HepG2 (cell line): ENCODE measurements around the gene SLC16A3. TPM values are rescaled to one million over a fixed set of nuclear protein-coding genes. Genes with fewer than 3 reads are reported as not detected.

ENCODE experiments used
- CBX5 ChIP-seq: sonication (generic); formaldehyde crosslinking; IDR thresholded peaks from 2 replicates; pipeline ENCODE4 v1.4.0; 2020; ENCODE audit warnings: missing genetic modification reagents, borderline replicate concordance
- ELF4 ChIP-seq: sonication (generic); formaldehyde crosslinking; IDR thresholded peaks from 2 replicates; pipeline ENCODE4 v1.5.0; 2020; ENCODE audit warnings: missing genetic modification reagents, mild to moderate bottlenecking, moderate library complexity, borderline replicate concordance
- FOXJ3 ChIP-seq: sonication (generic); formaldehyde crosslinking; IDR thresholded peaks from 2 replicates; pipeline ENCODE4 v1.4.0; 2020; ENCODE audit warnings: missing genetic modification reagents, mild to moderate bottlenecking, borderline replicate concordance
- FOXP1 ChIP-seq, 2 experiments: fragments of 450-650 bp in 1 of 2; IDR thresholded peaks; 2 replicates each; pipeline ENCODE4 v1.6.1; 2017 to 2018; ENCODE audit warnings: antibody characterized with exemption in 1 of 2
- GTF3A ChIP-seq: sonication (generic); formaldehyde crosslinking; conservative IDR thresholded peaks from 2 replicates; pipeline ENCODE4 v1.4.0; 2020; ENCODE audit warnings: mild to moderate bottlenecking, missing genetic modification reagents
- HHEX ChIP-seq: IDR thresholded peaks from 2 replicates; pipeline ENCODE4 v1.6.1; 2016; ENCODE audit warnings: control low read depth
- KDM4B ChIP-seq: sonication (generic); formaldehyde crosslinking; IDR thresholded peaks from 2 replicates; pipeline ENCODE4 v1.4.0; 2020; ENCODE audit warnings: missing genetic modification reagents
- MTF1 ChIP-seq: sonication (generic); formaldehyde crosslinking; IDR thresholded peaks from 2 replicates; pipeline ENCODE4 v1.5.0; 2020; ENCODE audit warnings: missing genetic modification reagents
- NFE2L1 ChIP-seq: sonication (generic); formaldehyde crosslinking; IDR thresholded peaks from 2 replicates; pipeline ENCODE4 v1.4.0; 2020; ENCODE audit warnings: missing genetic modification reagents, mild to moderate bottlenecking, borderline replicate concordance
- PHF8 ChIP-seq: sonication (generic); formaldehyde crosslinking; IDR thresholded peaks from 2 replicates; pipeline ENCODE4 v1.5.0; 2020; ENCODE audit warnings: missing genetic modification reagents
- SCMH1 ChIP-seq: sonication (generic); formaldehyde crosslinking; IDR thresholded peaks from 2 replicates; pipeline ENCODE4 v1.9.0; 2021; ENCODE audit warnings: missing genetic modification reagents, mild to moderate bottlenecking, borderline replicate concordance
- ZKSCAN8 ChIP-seq: IDR thresholded peaks from 2 replicates; pipeline ENCODE4 v1.6.1; 2016; ENCODE audit warnings: borderline replicate concordance, missing genetic modification reagents, missing compliant biosample characterization
- ZNF329 ChIP-seq: sonication (generic); formaldehyde crosslinking; IDR thresholded peaks from 2 replicates; pipeline ENCODE4 v1.9.0; 2021; ENCODE audit warnings: low read depth, mild to moderate bottlenecking, missing genetic modification reagents
- ZNF337 ChIP-seq: sonication (generic); formaldehyde crosslinking; IDR thresholded peaks from 2 replicates; pipeline ENCODE4 v1.5.1; 2020; ENCODE audit warnings: missing genetic modification reagents, low read depth, mild to moderate bottlenecking, borderline replicate concordance
- ZNF552 ChIP-seq: sonication (generic); formaldehyde crosslinking; IDR thresholded peaks from 2 replicates; pipeline ENCODE4 v1.9.0; 2022; ENCODE audit warnings: missing genetic modification reagents, mild to moderate bottlenecking, borderline replicate concordance
- polyA plus RNA-seq, 8 experiments: library from polyadenylated mRNA; depleted of rRNA in 3 of 8; stranded (reverse) in 7 of 8; unstranded in 1 of 8; fragments of >200 nt; fragmentation: Illumina TruSeq in 4 of 8; extraction: Trizol in 4 of 8; gene quantifications; 2 replicates each; pipeline versions ENCODE4 v1.2.1 to v1.2.3, GENCODE V29; 2011 to 2016; ENCODE audit warnings: low read depth in 4 of 8, missing spikeins in 1 of 8, mixed read lengths in 1 of 8; ENCODE audit not compliant: insufficient read depth in 1 of 8
- total RNA-seq, 5 experiments: library from RNA; depleted of rRNA; stranded (reverse); fragments of >200 nt; fragmentation: Illumina TruSeq; extraction: Trizol; gene quantifications; 2 replicates each; pipeline ENCODE4 v1.2.3, GENCODE V29; 2016; ENCODE audit warnings: low read depth in 1 of 5
- TF ChIP-seq, protein P1 (sequence below): sonication (generic); formaldehyde crosslinking; IDR thresholded peaks from 2 replicates; pipeline ENCODE4 v1.8.0; 2022; ENCODE audit warnings: missing genetic modification reagents, mild to moderate bottlenecking, inconsistent platforms, borderline replicate concordance
- TF ChIP-seq, protein P2 (sequence below): sonication (generic); formaldehyde crosslinking; IDR thresholded peaks from 2 replicates; pipeline ENCODE4 v1.4.0; 2020; ENCODE audit warnings: mild to moderate bottlenecking, missing genetic modification reagents
- TF ChIP-seq, protein P3 (sequence below): sonication (generic); formaldehyde crosslinking; IDR thresholded peaks from 2 replicates; pipeline ENCODE4 v1.5.0; 2020; ENCODE audit warnings: missing genetic modification reagents
- TF ChIP-seq, protein P4 (sequence below): sonication (generic); formaldehyde crosslinking; IDR thresholded peaks from 2 replicates; pipeline ENCODE4 v1.9.0; 2021; ENCODE audit warnings: missing genetic modification reagents, mild to moderate bottlenecking, borderline replicate concordance
- TF ChIP-seq, protein P5 (sequence below): sonication (generic); formaldehyde crosslinking; IDR thresholded peaks from 2 replicates; pipeline ENCODE4 v1.5.0; 2020; ENCODE audit warnings: missing genetic modification reagents, mild to moderate bottlenecking, borderline replicate concordance
- TF ChIP-seq, protein P6 (sequence below): sonication (generic); formaldehyde crosslinking; IDR thresholded peaks from 2 replicates; pipeline ENCODE4 v1.5.0; 2020; ENCODE audit warnings: missing genetic modification reagents

The SLC16A3 gene
- total and polyA plus RNA-seq, 2 of the 13 experiments (the other 11 are each of a cell fraction or from before 2014, with no cell fraction given) = 242 to 349 TPM

DNA sequence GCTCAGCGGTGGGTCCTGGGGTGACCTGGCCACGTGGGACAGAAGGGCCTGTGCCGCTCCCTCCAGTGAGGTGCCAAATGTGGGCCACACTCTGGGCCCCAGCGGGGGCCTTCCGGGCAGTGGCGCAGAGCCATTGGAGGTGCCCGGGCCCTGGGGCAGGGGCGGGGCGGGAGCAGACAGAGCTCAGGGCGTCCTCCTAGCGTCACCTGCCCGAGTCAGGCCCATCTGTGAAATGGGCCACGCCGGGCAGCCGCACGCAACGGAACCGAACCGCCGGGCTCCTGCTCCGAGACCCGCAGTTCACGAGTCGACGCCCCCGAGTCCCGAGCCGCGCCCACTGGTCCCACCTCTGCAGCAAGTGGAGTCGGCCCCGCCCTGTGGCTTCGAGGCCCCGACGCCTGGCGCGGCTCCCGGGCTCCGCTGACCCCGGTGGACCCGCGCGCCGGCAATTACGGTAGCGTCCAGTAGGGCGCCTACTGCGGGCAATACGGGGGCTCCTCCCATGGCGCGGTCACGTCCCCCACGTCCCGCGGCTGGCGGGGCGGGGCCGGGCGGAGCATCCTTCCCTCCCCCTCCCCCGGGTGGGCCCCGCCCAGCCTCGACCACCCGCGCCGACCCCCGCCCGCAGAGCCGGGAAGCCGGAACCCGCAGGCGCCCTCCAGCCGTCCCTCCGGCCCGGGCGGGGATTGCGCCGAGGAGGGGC lies 1.9 kb downstream of the SLC16A3 start (continued):
- TF ChIP-seq CBX5 (peak; percentile 39; the same call in 1 of the 2 replicates), FOXP1 (IDR thresholded peaks at IDR 0.05) (no peak), FOXP1 (CRISPR knock-in tag; IDR thresholded peaks at IDR 0.05) (peak; percentile 32; the same call in 1 of the 2 replicates), PHF8 (CRISPR knock-in tag) (no peak; the same call in none of the 2 replicates), HHEX (CRISPR knock-in tag) (no peak), NFE2L1 (CRISPR knock-in tag) (peak; percentile 95; the same call in 1 of the 2 replicates), KDM4B (CRISPR knock-in tag) (no peak), ZNF552 (peak; percentile 91; the same call in 1 of the 2 replicates), FOXJ3 (CRISPR knock-in tag) (peak; percentile 72; the same call in 1 of the 2 replicates), GTF3A (CRISPR knock-in tag) (peak; percentile 93), ELF4 (CRISPR knock-in tag) (0 out of 2 replicates have a peak, but pooled peaks have one; percentile 40), SCMH1 (CRISPR knock-in tag) (no peak), ZKSCAN8 (CRISPR knock-in tag) (peak; percentile 24; the same call in 1 of the 2 replicates), ZNF329 (CRISPR knock-in tag) (peak; percentile 94), MTF1 (CRISPR knock-in tag) (peak; percentile 87), ZNF337 (CRISPR knock-in tag) (peak; percentile 81; the same call in 1 of the 2 replicates)
- TF ChIP-seq, protein P1, sequence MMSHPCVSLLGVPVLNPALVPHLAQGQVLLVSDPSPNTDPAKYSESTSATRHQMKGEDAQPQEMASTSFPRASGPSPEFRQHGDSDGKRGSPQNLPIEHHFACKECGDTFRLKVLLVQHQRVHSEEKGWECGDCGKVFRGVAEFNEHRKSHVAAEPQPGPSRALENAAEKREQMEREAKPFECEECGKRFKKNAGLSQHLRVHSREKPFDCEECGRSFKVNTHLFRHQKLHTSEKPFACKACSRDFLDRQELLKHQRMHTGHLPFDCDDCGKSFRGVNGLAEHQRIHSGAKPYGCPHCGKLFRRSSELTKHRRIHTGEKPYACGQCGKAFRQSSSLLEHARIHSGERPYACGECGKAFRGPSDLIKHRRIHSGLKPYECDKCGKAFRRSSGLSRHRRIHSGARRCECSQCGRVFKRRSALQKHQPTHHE (CRISPR knock-in tag) = peak; percentile 98
- TF ChIP-seq, protein P2, sequence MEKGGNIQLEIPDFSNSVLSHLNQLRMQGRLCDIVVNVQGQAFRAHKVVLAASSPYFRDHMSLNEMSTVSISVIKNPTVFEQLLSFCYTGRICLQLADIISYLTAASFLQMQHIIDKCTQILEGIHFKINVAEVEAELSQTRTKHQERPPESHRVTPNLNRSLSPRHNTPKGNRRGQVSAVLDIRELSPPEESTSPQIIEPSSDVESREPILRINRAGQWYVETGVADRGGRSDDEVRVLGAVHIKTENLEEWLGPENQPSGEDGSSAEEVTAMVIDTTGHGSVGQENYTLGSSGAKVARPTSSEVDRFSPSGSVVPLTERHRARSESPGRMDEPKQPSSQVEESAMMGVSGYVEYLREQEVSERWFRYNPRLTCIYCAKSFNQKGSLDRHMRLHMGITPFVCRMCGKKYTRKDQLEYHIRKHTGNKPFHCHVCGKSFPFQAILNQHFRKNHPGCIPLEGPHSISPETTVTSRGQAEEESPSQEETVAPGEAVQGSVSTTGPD (CRISPR knock-in tag) = peak; percentile 76; the same call in 1 of the 2 replicates
- TF ChIP-seq, protein P3, sequence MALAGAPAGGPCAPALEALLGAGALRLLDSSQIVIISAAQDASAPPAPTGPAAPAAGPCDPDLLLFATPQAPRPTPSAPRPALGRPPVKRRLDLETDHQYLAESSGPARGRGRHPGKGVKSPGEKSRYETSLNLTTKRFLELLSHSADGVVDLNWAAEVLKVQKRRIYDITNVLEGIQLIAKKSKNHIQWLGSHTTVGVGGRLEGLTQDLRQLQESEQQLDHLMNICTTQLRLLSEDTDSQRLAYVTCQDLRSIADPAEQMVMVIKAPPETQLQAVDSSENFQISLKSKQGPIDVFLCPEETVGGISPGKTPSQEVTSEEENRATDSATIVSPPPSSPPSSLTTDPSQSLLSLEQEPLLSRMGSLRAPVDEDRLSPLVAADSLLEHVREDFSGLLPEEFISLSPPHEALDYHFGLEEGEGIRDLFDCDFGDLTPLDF = peak; percentile 85
- TF ChIP-seq, protein P4, sequence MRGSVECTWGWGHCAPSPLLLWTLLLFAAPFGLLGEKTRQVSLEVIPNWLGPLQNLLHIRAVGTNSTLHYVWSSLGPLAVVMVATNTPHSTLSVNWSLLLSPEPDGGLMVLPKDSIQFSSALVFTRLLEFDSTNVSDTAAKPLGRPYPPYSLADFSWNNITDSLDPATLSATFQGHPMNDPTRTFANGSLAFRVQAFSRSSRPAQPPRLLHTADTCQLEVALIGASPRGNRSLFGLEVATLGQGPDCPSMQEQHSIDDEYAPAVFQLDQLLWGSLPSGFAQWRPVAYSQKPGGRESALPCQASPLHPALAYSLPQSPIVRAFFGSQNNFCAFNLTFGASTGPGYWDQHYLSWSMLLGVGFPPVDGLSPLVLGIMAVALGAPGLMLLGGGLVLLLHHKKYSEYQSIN (CRISPR knock-in tag) = no peak
- TF ChIP-seq, protein P5, sequence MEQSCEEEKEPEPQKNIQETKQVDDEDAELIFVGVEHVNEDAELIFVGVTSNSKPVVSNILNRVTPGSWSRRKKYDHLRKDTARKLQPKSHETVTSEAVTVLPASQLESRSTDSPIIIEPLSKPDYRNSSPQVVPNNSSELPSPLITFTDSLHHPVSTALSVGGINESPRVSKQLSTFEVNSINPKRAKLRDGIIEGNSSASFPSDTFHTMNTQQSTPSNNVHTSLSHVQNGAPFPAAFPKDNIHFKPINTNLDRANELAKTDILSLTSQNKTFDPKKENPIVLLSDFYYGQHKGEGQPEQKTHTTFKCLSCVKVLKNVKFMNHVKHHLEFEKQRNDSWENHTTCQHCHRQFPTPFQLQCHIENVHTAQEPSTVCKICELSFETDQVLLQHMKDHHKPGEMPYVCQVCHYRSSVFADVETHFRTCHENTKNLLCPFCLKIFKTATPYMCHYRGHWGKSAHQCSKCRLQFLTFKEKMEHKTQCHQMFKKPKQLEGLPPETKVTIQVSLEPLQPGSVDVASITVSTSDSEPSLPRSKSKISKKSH (CRISPR knock-in tag) = peak; percentile 10
- TF ChIP-seq, protein P6, sequence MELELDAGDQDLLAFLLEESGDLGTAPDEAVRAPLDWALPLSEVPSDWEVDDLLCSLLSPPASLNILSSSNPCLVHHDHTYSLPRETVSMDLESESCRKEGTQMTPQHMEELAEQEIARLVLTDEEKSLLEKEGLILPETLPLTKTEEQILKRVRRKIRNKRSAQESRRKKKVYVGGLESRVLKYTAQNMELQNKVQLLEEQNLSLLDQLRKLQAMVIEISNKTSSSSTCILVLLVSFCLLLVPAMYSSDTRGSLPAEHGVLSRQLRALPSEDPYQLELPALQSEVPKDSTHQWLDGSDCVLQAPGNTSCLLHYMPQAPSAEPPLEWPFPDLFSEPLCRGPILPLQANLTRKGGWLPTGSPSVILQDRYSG (CRISPR knock-in tag) = peak; percentile 97
